Breast epithelium (tissue), 3 donors: ENCODE results near the gene FHDC1.

Experiments used
- CTCF ChIP-seq, 3 donors: fragments of 450-650 bp; IDR thresholded peaks; one replicate each; pipeline ENCODE4 v1.5.1; 2016 to 2017; ENCODE audit warnings: antibody characterized with exemption in 3 of 3, mild to moderate bottlenecking in 3 of 3, moderate library complexity in 3 of 3
- POLR2A ChIP-seq: fragments of 450-650 bp; IDR thresholded peaks from one replicate; pipeline ENCODE4 v1.6.1; 2016; ENCODE audit warnings: antibody characterized with exemption, mild to moderate bottlenecking, moderate library complexity
- POLR2AphosphoS5 ChIP-seq, 3 donors: sonication (generic); formaldehyde crosslinking; IDR thresholded peaks; one replicate each; pipeline ENCODE4 v1.6.1; 2017; ENCODE audit warnings: antibody characterized with exemption in 3 of 3

GRCh38 chr4:152921284-152921683 is 14.8 kb upstream of the FHDC1 start:
- TF ChIP-seq CTCF (IDR thresholded peaks at IDR 0.05) (no peak), POLR2AphosphoS5 (IDR thresholded peaks at IDR 0.05) (no peak), POLR2A (no peak)
